GM19351 (cell line): ENCODE measurements around the gene TNFRSF1A.
"Not testable (repeated sequence)": the region's sequence is repeated elsewhere in the genome, so short reads cannot be mapped to it uniquely, and the experiment has no call there.

Experiments
- ATAC-seq: cut with Tn5 transposase; IDR thresholded peaks from one replicate; pipeline ENCODE4 v1.9.1; 2021; ENCODE audit warnings: mild to moderate bottlenecking, moderate library complexity; ENCODE audit not compliant: unreplicated experiment

Gene TNFRSF1A

GRCh38 chr12:6338536-6338935 lies 3.3 kb downstream of the TNFRSF1A start:
- ATAC-seq = not testable (repeated sequence)

- no peak for ATAC-seq
These were observed 3.9 kb downstream of the TNFRSF1A start for GRCh38 chr12:6337958-6338433.

- ATAC-seq = no peak
These were observed 4.7 kb downstream of the TNFRSF1A start for GRCh38 chr12:6336889-6337853.

- ATAC-seq = peak; percentile 7
These were observed 5.6 kb downstream of the TNFRSF1A start for GRCh38 chr12:6336079-6336888.

- peak; percentile 84 for ATAC-seq
These were observed 6.3 kb downstream of the TNFRSF1A start for GRCh38 chr12:6335451-6336078.

DNA sequence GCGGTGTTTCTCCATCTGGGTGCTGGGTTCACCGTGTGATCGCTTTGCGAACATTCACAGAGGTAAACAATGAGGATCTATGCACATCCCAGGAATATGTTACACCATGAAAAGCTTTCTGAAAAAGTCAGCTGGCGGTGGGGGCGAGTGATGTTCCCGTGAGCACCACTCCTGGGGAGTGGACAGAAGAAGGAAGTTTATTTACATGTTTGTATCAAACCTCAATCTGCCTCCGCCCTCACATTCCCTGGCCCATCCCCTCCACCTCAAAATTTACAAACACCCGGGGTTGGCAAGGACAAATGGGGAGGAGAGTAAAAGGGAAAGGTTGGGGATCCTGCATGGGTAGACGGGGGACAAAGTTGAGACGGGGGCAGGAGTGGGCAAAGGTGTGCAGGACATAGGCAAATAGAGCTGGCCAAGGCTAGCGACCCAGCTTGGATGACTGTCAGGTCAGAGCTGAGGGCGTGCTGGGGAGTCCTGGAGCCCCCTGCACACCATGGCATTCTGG lies 6.9 kb downstream of the TNFRSF1A start:
- ATAC-seq = no peak

- ATAC-seq = no peak
These were observed 7.5 kb downstream of the TNFRSF1A start for GRCh38 chr12:6334359-6334758.

DNA sequence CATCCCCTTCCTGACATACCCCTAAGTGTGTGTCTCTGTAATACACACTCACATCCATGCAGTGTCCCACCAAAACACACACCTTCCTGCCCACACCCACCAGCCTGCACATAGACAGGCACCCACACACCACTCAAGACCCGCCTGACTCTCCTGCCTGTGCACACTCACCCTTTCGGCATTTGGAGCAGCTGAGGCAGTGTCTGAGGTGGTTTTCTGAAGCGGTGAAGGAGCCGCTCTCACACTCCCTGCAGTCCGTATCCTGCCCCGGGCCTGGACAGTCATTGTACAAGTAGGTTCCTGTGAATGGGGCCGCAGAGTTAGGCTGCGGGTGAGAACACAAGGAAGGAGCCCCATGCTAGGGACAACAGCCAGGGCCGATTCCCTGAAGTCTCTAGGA lies 8.3 kb downstream of the TNFRSF1A start:
- no peak for ATAC-seq

- no peak for ATAC-seq
These were observed 8.8 kb downstream of the TNFRSF1A start for GRCh38 chr12:6333029-6333428.

- ATAC-seq = no peak
These were observed 9.4 kb downstream of the TNFRSF1A start for GRCh38 chr12:6332459-6332858.

DNA sequence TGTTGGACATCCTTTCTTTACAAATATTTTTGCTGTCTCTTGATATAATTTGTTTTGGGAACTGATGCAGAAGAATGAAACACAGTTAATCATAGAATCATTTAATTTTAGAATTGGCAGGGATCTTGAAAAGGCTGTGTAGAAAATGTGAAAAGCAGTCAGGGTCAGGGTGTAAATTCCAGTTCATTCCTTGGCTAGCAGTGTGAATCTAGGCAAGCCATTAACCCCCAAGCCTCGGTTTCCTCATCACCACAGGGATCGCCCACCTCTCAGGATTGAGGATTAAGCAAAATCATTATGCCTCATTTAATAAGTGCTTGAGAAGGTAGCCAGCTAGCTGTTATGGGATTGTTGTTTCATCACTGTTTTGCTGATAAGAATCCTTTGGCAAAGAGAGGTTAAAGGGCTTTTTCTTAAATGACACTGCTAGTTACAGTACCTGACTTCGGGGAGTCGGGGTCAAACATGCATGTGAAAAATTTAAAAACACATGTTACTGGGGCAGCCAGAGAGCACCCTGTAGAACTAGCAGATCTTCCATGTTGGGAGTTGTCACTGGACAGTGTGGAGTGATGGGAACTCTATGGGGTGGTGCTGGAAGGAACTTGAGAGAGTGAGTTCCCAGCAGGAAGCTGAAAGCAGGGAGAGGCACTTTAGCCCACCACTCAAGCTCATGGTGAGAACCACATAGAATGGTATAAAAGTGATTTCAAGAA lies 10.7 kb downstream of the TNFRSF1A start:
- no peak for ATAC-seq

GRCh38 chr12:6330192-6330591 lies 11.7 kb downstream of the TNFRSF1A start:
- no peak for ATAC-seq

- no peak for ATAC-seq
These were observed 12.2 kb downstream of the TNFRSF1A start for GRCh38 chr12:6329703-6330064.

DNA sequence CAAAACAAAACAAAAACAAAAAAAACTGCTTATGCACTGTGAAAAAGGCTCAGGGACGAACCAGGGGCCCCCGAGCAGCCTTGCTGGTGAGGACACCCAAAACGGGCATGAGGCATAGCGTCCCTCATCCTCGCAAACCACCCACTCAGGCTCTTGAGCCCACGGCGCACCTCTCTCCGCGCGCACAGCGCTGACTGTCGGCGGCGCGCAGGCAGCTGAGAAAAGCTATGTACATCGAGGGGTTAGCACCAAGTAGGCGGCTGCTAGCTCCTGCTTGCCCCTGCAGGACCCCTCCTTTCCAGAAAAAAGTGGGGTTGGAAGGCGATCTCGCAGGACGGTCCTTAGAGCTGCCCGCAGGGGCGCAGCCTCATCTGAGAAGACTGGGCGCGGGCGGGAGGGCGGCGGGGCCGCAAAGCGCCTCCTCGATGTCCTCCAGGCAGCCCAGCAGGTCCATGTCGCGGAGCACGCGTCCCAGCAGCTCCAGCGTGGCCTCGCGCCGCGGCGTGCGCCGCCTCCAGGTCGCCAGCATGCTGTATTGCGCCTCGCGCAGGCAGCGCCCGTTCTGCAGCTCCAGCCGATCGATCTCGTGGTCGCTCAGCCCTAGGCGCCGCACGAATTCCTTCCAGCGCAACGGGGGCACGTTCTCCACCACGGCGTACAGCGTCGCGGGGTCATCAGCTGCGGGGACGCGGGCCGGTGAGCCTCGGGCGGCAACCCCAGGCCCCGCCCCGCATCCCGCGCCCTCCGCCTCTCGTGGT lies 12.8 kb downstream of the TNFRSF1A start:
- ATAC-seq = no peak

GRCh38 chr12:6328045-6328779 lies 13.7 kb downstream of the TNFRSF1A start:
- ATAC-seq = no peak

DNA sequence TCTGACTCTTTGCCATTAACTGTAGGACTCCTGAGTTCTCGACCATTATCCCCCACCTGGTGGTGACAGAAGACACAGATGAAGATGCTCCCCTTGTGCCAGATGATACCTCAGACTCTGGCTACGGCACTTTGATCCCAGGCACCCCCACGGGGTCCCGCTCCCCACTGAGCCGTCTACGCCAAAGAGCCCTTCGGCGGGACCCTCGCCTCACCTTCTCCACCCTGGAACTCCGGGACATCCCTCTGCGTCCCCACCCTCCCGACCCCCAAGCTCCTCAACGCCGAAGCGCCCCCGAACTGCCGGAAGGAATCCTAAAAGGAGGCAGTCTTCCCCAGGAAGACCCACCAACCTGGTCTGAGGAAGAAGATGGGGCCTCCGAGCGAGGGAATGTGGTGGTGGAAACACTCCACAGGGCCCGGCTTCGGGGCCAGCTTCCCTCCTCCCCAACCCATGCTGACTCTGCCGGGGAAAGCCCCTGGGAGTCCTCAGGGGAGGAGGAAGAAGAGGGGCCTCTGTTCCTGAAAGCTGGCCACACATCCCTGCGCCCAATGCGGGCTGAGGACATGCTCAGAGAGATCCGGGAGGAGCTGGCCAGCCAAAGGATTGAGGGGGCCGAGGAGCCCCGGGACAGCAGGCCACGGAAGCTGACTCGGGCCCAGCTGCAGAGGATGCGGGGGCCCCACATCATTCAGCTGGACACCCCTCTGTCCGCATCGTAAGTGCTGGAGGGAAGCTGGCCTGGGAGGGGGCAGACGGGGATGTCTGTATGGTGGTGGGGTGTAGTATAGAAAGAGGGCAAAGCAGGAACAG lies 14.4 kb downstream of the TNFRSF1A start:
- ATAC-seq = no peak

GRCh38 chr12:6326316-6327228 lies 15.3 kb downstream of the TNFRSF1A start:
- ATAC-seq = no peak
